Panc1 (cell line): ENCODE data around the gene C20orf204. TPM values are rescaled to one million over a fixed set of nuclear protein-coding genes. Genes with fewer than 3 reads are reported as not detected.

Experiments used
- ATAC-seq: fragments of 200-7000 bp; cut with Tn5 transposase; 2 replicates; pipeline ENCODE4 v1.9.1; 2020; ENCODE audit warnings: mild to moderate bottlenecking, moderate library complexity
- BruUV-seq: library from RNA; stranded (reverse); fragments of 400-500 nt; replicated peaks from 2 replicates; lab custom pipeline; 2021; lab: Mats Ljungman, UMichigan
- CTCF ChIA-PET: fragments of 300-600 bp; sonication (Branson Sonifier 250); formaldehyde crosslinking; loops from one replicate; lab custom pipeline; 2022; ENCODE audit warnings: antibody characterized with exemption; lab: Charles Lee
- POLR2A ChIA-PET: fragments of 300-600 bp; sonication (Branson Sonifier 250); formaldehyde crosslinking; loops from one replicate; lab custom pipeline; 2022; ENCODE audit warnings: antibody characterized with exemption; lab: Charles Lee
- DNase-seq: peaks from one replicate; pipeline ENCODE4 v3.0.0-alpha.2; 2010; ENCODE audit warnings: low read depth, low spot score
- H3K27ac ChIP-seq: 2 replicates; pipeline ENCODE4 v1.5.1; 2011; ENCODE audit warnings: mild to moderate bottlenecking, low read length, inconsistent platforms
- H3K27me3 ChIP-seq: fragments of 200-500 bp; sonication (Bioruptor generic); 2 replicates; pipeline ENCODE4 v1.6.0; 2014; ENCODE audit warnings: low read length, inconsistent platforms; ENCODE audit not compliant: control insufficient read depth, insufficient read depth
- H3K36me3 ChIP-seq: fragments of 200-500 bp; sonication (Bioruptor generic); 2 replicates; pipeline ENCODE4 v1.5.1; 2014; ENCODE audit warnings: inconsistent platforms, mild to moderate bottlenecking, low read length, moderate library complexity; ENCODE audit not compliant: control insufficient read depth, insufficient read depth
- H3K4me1 ChIP-seq: 2 replicates; pipeline ENCODE4 v1.5.1; 2011; ENCODE audit warnings: inconsistent platforms, mild to moderate bottlenecking, low read length, moderate library complexity; ENCODE audit not compliant: control insufficient read depth, insufficient read depth
- H3K4me3 ChIP-seq, 2 experiments: 2 replicates each; pipeline ENCODE4 v1.5.1; 2011 to 2012; ENCODE audit warnings: low read depth in 2 of 2, low read length in 2 of 2, mild to moderate bottlenecking in 2 of 2, inconsistent platforms in 1 of 2, moderate library complexity in 1 of 2
- H3K9me3 ChIP-seq: fragments of 200-500 bp; sonication (Bioruptor generic); 2 replicates; pipeline ENCODE4 v1.5.1; 2014; ENCODE audit warnings: low read depth, mild to moderate bottlenecking, inconsistent platforms, low read length, moderate library complexity; ENCODE audit not compliant: control insufficient read depth, insufficient read depth
- POLR2AphosphoS5 ChIP-seq: IDR thresholded peaks from 2 replicates; pipeline ENCODE4 v1.6.1; 2012; ENCODE audit warnings: mild to moderate bottlenecking, low read depth, low read length, moderate library complexity
- SIN3A ChIP-seq: IDR thresholded peaks from 2 replicates; pipeline ENCODE4 v1.6.1; 2012; ENCODE audit warnings: low read depth, mild to moderate bottlenecking, low read length, moderate library complexity, borderline replicate concordance; ENCODE audit not compliant: insufficient read depth
- TCF7L2 ChIP-seq: IDR thresholded peaks from 2 replicates; pipeline ENCODE4 v1.6.1; 2011; ENCODE audit warnings: mild to moderate bottlenecking, low read depth, low read length, inconsistent platforms
- in situ Hi-C: cut with HindIII; loops from 2 replicates; pipeline ENCODE4 v1.10.0; 2016; ENCODE audit warnings: low sequenced_read_pairs, low pct_unique_long_range_greater_than_20kb
- intact Hi-C: fragments of 100-400 bp; cut with micrococcal nuclease; formaldehyde crosslinking; loops from one replicate; pipeline ENCODE4 v1.10.0; 2022; ENCODE audit not compliant: unreplicated experiment
- total RNA-seq: library from RNA; stranded (reverse); gene quantifications from one replicate; pipeline ENCODE4 v1.2.1, GENCODE V29; 2021; ENCODE audit not compliant: unreplicated experiment
- TF ChIP-seq, protein P1 (sequence below): fragments of 450-650 bp; IDR thresholded peaks from 2 replicates; pipeline ENCODE4 v1.5.1; 2017; ENCODE audit warnings: mild to moderate bottlenecking
- TF ChIP-seq, protein P2 (sequence below), 2 experiments: IDR thresholded peaks; 2 replicates each; pipeline ENCODE4 v1.6.1; 2011 to 2012; ENCODE audit warnings: low read depth in 2 of 2, control low read depth in 1 of 2, low read length in 1 of 2, mild to moderate bottlenecking in 1 of 2, moderate library complexity in 1 of 2; ENCODE audit not compliant: insufficient read depth in 1 of 2

The C20orf204 gene
- total RNA-seq, 1 experiment from 2014 or later = 1.9 TPM

- H3K27me3 ChIP-seq = no peaks in the 10 kb centered on the region
- DNase-seq = no peak
- in situ Hi-C loops = no loop called here
- no peak for ATAC-seq
- H3K36me3 ChIP-seq = peaks cover 15% of the 10 kb centered on the region
- CTCF ChIA-PET = no interaction called here
- no peak overlapping the region for H3K4me3 ChIP-seq
- intact Hi-C loops = no loop called here
- H3K27ac ChIP-seq = no peak overlapping the region
- H3K4me1 ChIP-seq = no peaks in the 10 kb centered on the region
- TF ChIP-seq SIN3A = no peak
- TF ChIP-seq, protein P1, sequence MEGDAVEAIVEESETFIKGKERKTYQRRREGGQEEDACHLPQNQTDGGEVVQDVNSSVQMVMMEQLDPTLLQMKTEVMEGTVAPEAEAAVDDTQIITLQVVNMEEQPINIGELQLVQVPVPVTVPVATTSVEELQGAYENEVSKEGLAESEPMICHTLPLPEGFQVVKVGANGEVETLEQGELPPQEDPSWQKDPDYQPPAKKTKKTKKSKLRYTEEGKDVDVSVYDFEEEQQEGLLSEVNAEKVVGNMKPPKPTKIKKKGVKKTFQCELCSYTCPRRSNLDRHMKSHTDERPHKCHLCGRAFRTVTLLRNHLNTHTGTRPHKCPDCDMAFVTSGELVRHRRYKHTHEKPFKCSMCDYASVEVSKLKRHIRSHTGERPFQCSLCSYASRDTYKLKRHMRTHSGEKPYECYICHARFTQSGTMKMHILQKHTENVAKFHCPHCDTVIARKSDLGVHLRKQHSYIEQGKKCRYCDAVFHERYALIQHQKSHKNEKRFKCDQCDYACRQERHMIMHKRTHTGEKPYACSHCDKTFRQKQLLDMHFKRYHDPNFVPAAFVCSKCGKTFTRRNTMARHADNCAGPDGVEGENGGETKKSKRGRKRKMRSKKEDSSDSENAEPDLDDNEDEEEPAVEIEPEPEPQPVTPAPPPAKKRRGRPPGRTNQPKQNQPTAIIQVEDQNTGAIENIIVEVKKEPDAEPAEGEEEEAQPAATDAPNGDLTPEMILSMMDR = no peak
- no peak for TF ChIP-seq POLR2AphosphoS5
- TF ChIP-seq, protein P2, sequence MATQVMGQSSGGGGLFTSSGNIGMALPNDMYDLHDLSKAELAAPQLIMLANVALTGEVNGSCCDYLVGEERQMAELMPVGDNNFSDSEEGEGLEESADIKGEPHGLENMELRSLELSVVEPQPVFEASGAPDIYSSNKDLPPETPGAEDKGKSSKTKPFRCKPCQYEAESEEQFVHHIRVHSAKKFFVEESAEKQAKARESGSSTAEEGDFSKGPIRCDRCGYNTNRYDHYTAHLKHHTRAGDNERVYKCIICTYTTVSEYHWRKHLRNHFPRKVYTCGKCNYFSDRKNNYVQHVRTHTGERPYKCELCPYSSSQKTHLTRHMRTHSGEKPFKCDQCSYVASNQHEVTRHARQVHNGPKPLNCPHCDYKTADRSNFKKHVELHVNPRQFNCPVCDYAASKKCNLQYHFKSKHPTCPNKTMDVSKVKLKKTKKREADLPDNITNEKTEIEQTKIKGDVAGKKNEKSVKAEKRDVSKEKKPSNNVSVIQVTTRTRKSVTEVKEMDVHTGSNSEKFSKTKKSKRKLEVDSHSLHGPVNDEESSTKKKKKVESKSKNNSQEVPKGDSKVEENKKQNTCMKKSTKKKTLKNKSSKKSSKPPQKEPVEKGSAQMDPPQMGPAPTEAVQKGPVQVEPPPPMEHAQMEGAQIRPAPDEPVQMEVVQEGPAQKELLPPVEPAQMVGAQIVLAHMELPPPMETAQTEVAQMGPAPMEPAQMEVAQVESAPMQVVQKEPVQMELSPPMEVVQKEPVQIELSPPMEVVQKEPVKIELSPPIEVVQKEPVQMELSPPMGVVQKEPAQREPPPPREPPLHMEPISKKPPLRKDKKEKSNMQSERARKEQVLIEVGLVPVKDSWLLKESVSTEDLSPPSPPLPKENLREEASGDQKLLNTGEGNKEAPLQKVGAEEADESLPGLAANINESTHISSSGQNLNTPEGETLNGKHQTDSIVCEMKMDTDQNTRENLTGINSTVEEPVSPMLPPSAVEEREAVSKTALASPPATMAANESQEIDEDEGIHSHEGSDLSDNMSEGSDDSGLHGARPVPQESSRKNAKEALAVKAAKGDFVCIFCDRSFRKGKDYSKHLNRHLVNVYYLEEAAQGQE (IDR thresholded peaks at IDR 0.05; ENCODE audit: insufficient read depth in 1 of 2, low read depth in 2 of 2, low read length in 1 of 2) = no peak
- no peak for TF ChIP-seq TCF7L2
- no peaks in the 10 kb centered on the region for H3K9me3 ChIP-seq
- POLR2A ChIA-PET = no interaction called here
- BruUV-seq = no TSS peak
These were observed 29.1 kb upstream of the C20orf204 start for GRCh38 chr20:64006902-64007301.

- Histone ChIP-seq H3K36me3 (peaks cover 17% of the 10 kb centered on the region), H3K27ac (no peak overlapping the region), H3K4me1 (no peaks in the 10 kb centered on the region), H3K9me3 (no peaks in the 10 kb centered on the region), H3K4me3 (no peak overlapping the region), H3K27me3 (no peaks in the 10 kb centered on the region)
- in situ Hi-C loops (no loop called here), intact Hi-C loops (no loop called here)
- ChIA-PET POLR2A (no interaction called here), CTCF (no interaction called here)
- ATAC-seq = no peak
- no peak for DNase-seq
- no TSS peak for BruUV-seq
- TF ChIP-seq, protein P2 (IDR thresholded peaks at IDR 0.05; ENCODE audit: insufficient read depth in 1 of 2, low read depth in 2 of 2, low read length in 1 of 2) = no peak
- no peak for TF ChIP-seq SIN3A
- TF ChIP-seq TCF7L2 = no peak
- TF ChIP-seq, protein P1 = no peak
- no peak for TF ChIP-seq POLR2AphosphoS5
These were observed 26.1 kb upstream of the C20orf204 start for GRCh38 chr20:64009811-64010387.
